C4-2B (cell line): Measurements from ENCODE around the gene C5AR1.
"Not testable (repeated sequence)": the region's sequence is repeated elsewhere in the genome, so short reads cannot be mapped to it uniquely, and the experiment has no call there.

Experiments used
- H3K27ac ChIP-seq: fragments of 450-650 bp; 2 replicates; pipeline ENCODE4 v1.5.1; 2017
- CTCF ChIP-seq: fragments of 450-650 bp; conservative IDR thresholded peaks from 2 replicates; pipeline ENCODE4 v1.5.1; 2017; ENCODE audit warnings: mild to moderate bottlenecking
- ZFX ChIP-seq: fragments of 450-650 bp; IDR thresholded peaks from 2 replicates; pipeline ENCODE4 v1.6.1; 2017

Gene C5AR1

GRCh38 chr19:47309608-47310007, at the start of gene C5AR1:
C5AR1 (plus strand) TSS chr19:47309861; CDS start chr19:47309896, 35 bp downstream.
- no peak within 1 kb of the TSS for H3K27ac ChIP-seq
- TF ChIP-seq ZFX: no peak
- no peak for TF ChIP-seq CTCF

GRCh38 chr19:47260476-47260875, 49.2 kb upstream of the C5AR1 start:
- TF ChIP-seq ZFX (no peak), CTCF (no peak)
- H3K27ac ChIP-seq: no peak overlapping the region

- not testable (repeated sequence) for H3K27ac ChIP-seq
These were observed 47.5 kb upstream of the C5AR1 start for GRCh38 chr19:47261946-47262793.

GRCh38 chr19:47264629-47265028, 45.0 kb upstream of the C5AR1 start:
- no peak overlapping the region for H3K27ac ChIP-seq
- TF ChIP-seq CTCF: no peak

- H3K27ac ChIP-seq: no peak overlapping the region
- no peak for TF ChIP-seq ZFX
- no peak for TF ChIP-seq CTCF
These were observed 43.2 kb upstream of the C5AR1 start for GRCh38 chr19:47266401-47266941.

GRCh38 chr19:47267350-47267759, 42.3 kb upstream of the C5AR1 start:
- no peak overlapping the region for H3K27ac ChIP-seq
- TF ChIP-seq ZFX (no peak), CTCF (no peak)

- TF ChIP-seq ZFX (no peak), CTCF (no peak)
- H3K27ac ChIP-seq: no peak overlapping the region
These were observed 41.6 kb upstream of the C5AR1 start for GRCh38 chr19:47268028-47268427.

- no peak overlapping the region for H3K27ac ChIP-seq
- TF ChIP-seq ZFX (no peak), CTCF (no peak)
These were observed 40.1 kb upstream of the C5AR1 start for GRCh38 chr19:47269596-47269995.
